HepG2 (cell line): ENCODE results near the gene KRTAP5-6. TPM values are rescaled to one million over a fixed set of nuclear protein-coding genes. Genes with fewer than 3 reads are reported as not detected.

Experiments used
- ADNP ChIP-seq: sonication (generic); formaldehyde crosslinking; IDR thresholded peaks from 2 replicates; pipeline ENCODE4 v1.4.0; 2020; ENCODE audit warnings: missing genetic modification reagents
- AHR ChIP-seq: IDR thresholded peaks from 2 replicates; pipeline ENCODE4 v1.6.1; 2018; ENCODE audit warnings: missing genetic modification reagents, missing compliant biosample characterization
- ARNT2 ChIP-seq: sonication (generic); formaldehyde crosslinking; IDR thresholded peaks from 2 replicates; pipeline ENCODE4 v1.8.0; 2022; ENCODE audit warnings: mild to moderate bottlenecking, low read depth, missing genetic modification reagents, moderate library complexity
- DNMT3B ChIP-seq: conservative IDR thresholded peaks from 2 replicates; pipeline ENCODE4 v1.6.1; 2016; ENCODE audit warnings: missing biosample characterization, control low read depth
- EZH2 ChIP-seq: conservative IDR thresholded peaks from 2 replicates; pipeline ENCODE4 v1.6.1; 2012; ENCODE audit warnings: mild to moderate bottlenecking, low read depth, low read length, moderate library complexity
- HMG20B ChIP-seq: conservative IDR thresholded peaks from 2 replicates; pipeline ENCODE4 v1.6.1; 2016; ENCODE audit warnings: missing genetic modification reagents, missing compliant biosample characterization
- HOXD1 ChIP-seq: sonication (generic); formaldehyde crosslinking; IDR thresholded peaks from 2 replicates; pipeline ENCODE4 v1.5.0; 2020; ENCODE audit warnings: missing genetic modification reagents
- KAT7 ChIP-seq: IDR thresholded peaks from 2 replicates; pipeline ENCODE4 v1.6.1; 2018; ENCODE audit warnings: borderline replicate concordance, missing compliant biosample characterization
- KDM3A ChIP-seq: IDR thresholded peaks from 2 replicates; pipeline ENCODE4 v1.6.1; 2018; ENCODE audit warnings: low read depth, missing compliant biosample characterization
- MAFG ChIP-seq: sonication (generic); formaldehyde crosslinking; IDR thresholded peaks from 2 replicates; pipeline ENCODE4 v1.5.1; 2020; ENCODE audit warnings: mild to moderate bottlenecking, missing genetic modification reagents
- NONO ChIP-seq, 2 experiments: fragments of 450-650 bp in 1 of 2; sonication (generic) in 1 of 2; formaldehyde crosslinking in 1 of 2; IDR thresholded peaks in 1 of 2; conservative IDR thresholded peaks in 1 of 2; 2 replicates each; pipeline versions ENCODE4 v1.6.1 to v1.8.0; 2017 to 2022; ENCODE audit warnings: mild to moderate bottlenecking in 1 of 2, missing genetic modification reagents in 1 of 2, moderate library complexity in 1 of 2
- PCBP2 ChIP-seq: fragments of 200-400 bp; formaldehyde crosslinking; optimal IDR thresholded peaks from 2 replicates; pipeline ENCODE3; 2018; ENCODE audit warnings: low read length, low read depth; ENCODE audit not compliant: poor library complexity, severe bottlenecking
- RBFOX2 ChIP-seq: fragments of 200-400 bp; formaldehyde crosslinking; IDR thresholded peaks from 2 replicates; pipeline ENCODE4 v1.6.1; 2017; ENCODE audit warnings: low read depth, mild to moderate bottlenecking, low read length
- SKI ChIP-seq: fragments of 450-650 bp; IDR thresholded peaks from one replicate; pipeline ENCODE4 v1.6.1; 2018; ENCODE audit warnings: mild to moderate bottlenecking; ENCODE audit not compliant: partially characterized antibody
- ZBTB38 ChIP-seq: sonication (generic); formaldehyde crosslinking; IDR thresholded peaks from 2 replicates; pipeline ENCODE4 v1.5.1; 2020; ENCODE audit warnings: mild to moderate bottlenecking, missing genetic modification reagents
- ZMYM2 ChIP-seq: sonication (generic); formaldehyde crosslinking; IDR thresholded peaks from 2 replicates; pipeline ENCODE4 v1.8.0; 2022; ENCODE audit warnings: mild to moderate bottlenecking, missing genetic modification reagents
- ZNF224 ChIP-seq: sonication (generic); formaldehyde crosslinking; IDR thresholded peaks from 2 replicates; pipeline ENCODE4 v1.5.0; 2020; ENCODE audit warnings: mild to moderate bottlenecking, missing genetic modification reagents
- ZNF546 ChIP-seq: sonication (generic); formaldehyde crosslinking; conservative IDR thresholded peaks from 2 replicates; pipeline ENCODE4 v1.8.1; 2023; ENCODE audit warnings: mild to moderate bottlenecking, missing genetic modification reagents
- polyA plus RNA-seq, 8 experiments: library from polyadenylated mRNA; depleted of rRNA in 3 of 8; stranded (reverse) in 7 of 8; unstranded in 1 of 8; fragments of >200 nt; fragmentation: Illumina TruSeq in 4 of 8; extraction: Trizol in 4 of 8; gene quantifications; 2 replicates each; pipeline versions ENCODE4 v1.2.1 to v1.2.3, GENCODE V29; 2011 to 2016; ENCODE audit warnings: low read depth in 4 of 8, missing spikeins in 1 of 8, mixed read lengths in 1 of 8; ENCODE audit not compliant: insufficient read depth in 1 of 8
- total RNA-seq, 5 experiments: library from RNA; depleted of rRNA; stranded (reverse); fragments of >200 nt; fragmentation: Illumina TruSeq; extraction: Trizol; gene quantifications; 2 replicates each; pipeline ENCODE4 v1.2.3, GENCODE V29; 2016; ENCODE audit warnings: low read depth in 1 of 5
- TF ChIP-seq, protein P1 (sequence below): sonication (generic); formaldehyde crosslinking; IDR thresholded peaks from 2 replicates; pipeline ENCODE4 v1.8.1; 2022; ENCODE audit warnings: low read depth, mild to moderate bottlenecking, missing genetic modification reagents
- TF ChIP-seq, protein P2 (sequence below): sonication (generic); formaldehyde crosslinking; IDR thresholded peaks from 2 replicates; pipeline ENCODE4 v1.5.0; 2020; ENCODE audit warnings: mild to moderate bottlenecking, missing genetic modification reagents, moderate library complexity
- TF ChIP-seq, protein P3 (sequence below): sonication (generic); formaldehyde crosslinking; IDR thresholded peaks from 2 replicates; pipeline ENCODE4 v1.4.0; 2020; ENCODE audit warnings: missing genetic modification reagents

The KRTAP5-6 gene
- total and polyA plus RNA-seq, 2 of the 13 experiments (the other 11 are each of a cell fraction or from before 2014, with no cell fraction given) = not detected

DNA sequence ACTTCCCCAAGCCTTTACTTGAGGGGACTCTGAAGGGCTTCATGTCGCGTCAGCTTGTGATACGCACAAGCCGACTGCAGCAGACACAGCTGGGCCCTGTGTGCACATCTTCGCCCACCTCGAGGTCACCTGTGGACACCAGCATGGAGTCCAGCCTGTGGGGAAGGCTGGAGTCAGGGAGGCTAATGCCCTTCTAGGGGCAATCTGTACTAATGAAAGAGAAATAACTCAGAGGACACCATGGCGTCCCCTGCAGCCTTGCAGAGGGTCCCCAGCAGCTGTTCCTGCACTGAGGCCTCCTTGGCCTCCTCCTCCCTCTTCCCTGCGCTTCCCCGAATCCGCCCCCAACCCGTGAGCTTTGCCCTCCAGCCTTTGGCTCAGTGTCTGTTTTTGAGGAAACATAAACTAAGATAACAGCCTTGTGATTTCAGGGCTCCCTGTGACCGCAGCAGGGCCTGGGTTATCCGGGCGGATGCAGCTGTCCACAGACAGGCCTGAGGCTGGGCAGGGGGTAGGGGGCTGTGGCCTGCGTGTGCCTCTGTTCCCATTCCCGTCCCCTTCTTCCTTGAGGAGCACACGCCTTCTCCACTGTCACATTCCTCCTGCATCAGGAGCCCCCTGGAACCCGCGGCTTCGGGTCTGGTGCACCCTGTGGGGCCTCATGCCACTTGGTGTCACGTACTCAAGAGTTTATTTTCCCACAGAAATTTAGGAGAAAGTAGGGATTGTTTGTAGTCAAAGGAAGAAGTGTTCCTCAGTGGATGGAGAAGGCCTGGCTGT is 42.4 kb upstream of the KRTAP5-6 start (continued):
- TF ChIP-seq, protein P1, sequence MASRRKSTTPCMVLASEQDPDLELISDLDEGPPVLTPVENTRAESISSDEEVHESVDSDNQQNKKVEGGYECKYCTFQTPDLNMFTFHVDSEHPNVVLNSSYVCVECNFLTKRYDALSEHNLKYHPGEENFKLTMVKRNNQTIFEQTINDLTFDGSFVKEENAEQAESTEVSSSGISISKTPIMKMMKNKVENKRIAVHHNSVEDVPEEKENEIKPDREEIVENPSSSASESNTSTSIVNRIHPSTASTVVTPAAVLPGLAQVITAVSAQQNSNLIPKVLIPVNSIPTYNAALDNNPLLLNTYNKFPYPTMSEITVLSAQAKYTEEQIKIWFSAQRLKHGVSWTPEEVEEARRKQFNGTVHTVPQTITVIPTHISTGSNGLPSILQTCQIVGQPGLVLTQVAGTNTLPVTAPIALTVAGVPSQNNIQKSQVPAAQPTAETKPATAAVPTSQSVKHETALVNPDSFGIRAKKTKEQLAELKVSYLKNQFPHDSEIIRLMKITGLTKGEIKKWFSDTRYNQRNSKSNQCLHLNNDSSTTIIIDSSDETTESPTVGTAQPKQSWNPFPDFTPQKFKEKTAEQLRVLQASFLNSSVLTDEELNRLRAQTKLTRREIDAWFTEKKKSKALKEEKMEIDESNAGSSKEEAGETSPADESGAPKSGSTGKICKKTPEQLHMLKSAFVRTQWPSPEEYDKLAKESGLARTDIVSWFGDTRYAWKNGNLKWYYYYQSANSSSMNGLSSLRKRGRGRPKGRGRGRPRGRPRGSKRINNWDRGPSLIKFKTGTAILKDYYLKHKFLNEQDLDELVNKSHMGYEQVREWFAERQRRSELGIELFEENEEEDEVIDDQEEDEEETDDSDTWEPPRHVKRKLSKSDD (CRISPR knock-in tag) = peak; percentile 70; the same call in 1 of the 2 replicates
- TF ChIP-seq DNMT3B = no peak
- TF ChIP-seq ZBTB38 (CRISPR knock-in tag) = peak; percentile 60; the same call in 1 of the 2 replicates
- no peak for TF ChIP-seq HOXD1
- TF ChIP-seq RBFOX2 = no peak
- TF ChIP-seq, protein P2, sequence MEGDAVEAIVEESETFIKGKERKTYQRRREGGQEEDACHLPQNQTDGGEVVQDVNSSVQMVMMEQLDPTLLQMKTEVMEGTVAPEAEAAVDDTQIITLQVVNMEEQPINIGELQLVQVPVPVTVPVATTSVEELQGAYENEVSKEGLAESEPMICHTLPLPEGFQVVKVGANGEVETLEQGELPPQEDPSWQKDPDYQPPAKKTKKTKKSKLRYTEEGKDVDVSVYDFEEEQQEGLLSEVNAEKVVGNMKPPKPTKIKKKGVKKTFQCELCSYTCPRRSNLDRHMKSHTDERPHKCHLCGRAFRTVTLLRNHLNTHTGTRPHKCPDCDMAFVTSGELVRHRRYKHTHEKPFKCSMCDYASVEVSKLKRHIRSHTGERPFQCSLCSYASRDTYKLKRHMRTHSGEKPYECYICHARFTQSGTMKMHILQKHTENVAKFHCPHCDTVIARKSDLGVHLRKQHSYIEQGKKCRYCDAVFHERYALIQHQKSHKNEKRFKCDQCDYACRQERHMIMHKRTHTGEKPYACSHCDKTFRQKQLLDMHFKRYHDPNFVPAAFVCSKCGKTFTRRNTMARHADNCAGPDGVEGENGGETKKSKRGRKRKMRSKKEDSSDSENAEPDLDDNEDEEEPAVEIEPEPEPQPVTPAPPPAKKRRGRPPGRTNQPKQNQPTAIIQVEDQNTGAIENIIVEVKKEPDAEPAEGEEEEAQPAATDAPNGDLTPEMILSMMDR (CRISPR knock-in tag) = 0 out of 2 replicates have a peak, but pooled peaks have one; percentile 10
- no peak for TF ChIP-seq ZNF546
- TF ChIP-seq ZMYM2 (CRISPR knock-in tag) = no peak
- no peak for TF ChIP-seq PCBP2
- TF ChIP-seq HMG20B (CRISPR knock-in tag) = no peak
- no peak for TF ChIP-seq AHR (CRISPR knock-in tag)
- no peak for TF ChIP-seq ARNT2 (CRISPR knock-in tag)
- TF ChIP-seq KDM3A (CRISPR knock-in tag) = peak; percentile 43; the same call in 1 of the 2 replicates
- no peak for TF ChIP-seq ADNP
- no peak for TF ChIP-seq SKI
- no peak for TF ChIP-seq NONO (IDR thresholded peaks at IDR 0.05)
- no peak for TF ChIP-seq NONO (CRISPR knock-in tag; conservative IDR thresholded peaks at IDR 0.05)
- TF ChIP-seq ZNF224 (CRISPR knock-in tag) = 0 out of 2 replicates have a peak, but pooled peaks have one; percentile 51
- no peak for TF ChIP-seq MAFG (CRISPR knock-in tag)
- TF ChIP-seq EZH2 = no peak
- TF ChIP-seq, protein P3, sequence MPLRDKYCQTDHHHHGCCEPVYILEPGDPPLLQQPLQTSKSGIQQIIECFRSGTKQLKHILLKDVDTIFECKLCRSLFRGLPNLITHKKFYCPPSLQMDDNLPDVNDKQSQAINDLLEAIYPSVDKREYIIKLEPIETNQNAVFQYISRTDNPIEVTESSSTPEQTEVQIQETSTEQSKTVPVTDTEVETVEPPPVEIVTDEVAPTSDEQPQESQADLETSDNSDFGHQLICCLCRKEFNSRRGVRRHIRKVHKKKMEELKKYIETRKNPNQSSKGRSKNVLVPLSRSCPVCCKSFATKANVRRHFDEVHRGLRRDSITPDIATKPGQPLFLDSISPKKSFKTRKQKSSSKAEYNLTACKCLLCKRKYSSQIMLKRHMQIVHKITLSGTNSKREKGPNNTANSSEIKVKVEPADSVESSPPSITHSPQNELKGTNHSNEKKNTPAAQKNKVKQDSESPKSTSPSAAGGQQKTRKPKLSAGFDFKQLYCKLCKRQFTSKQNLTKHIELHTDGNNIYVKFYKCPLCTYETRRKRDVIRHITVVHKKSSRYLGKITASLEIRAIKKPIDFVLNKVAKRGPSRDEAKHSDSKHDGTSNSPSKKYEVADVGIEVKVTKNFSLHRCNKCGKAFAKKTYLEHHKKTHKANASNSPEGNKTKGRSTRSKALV (CRISPR knock-in tag) = no peak
- no peak for TF ChIP-seq KAT7 (CRISPR knock-in tag)
